ENCODE results near the gene WIF1.

Gene WIF1

GRCh38 chr12:65039301-65039700, 81.8 kb downstream of the WIF1 start:
- Histone ChIP-seq H3K4me1 (ENCODE audit: control insufficient read depth, insufficient read depth, low read length, unreplicated experiment) (no peaks in the 10 kb centered on the region), H3K36me3 (ENCODE audit: insufficient read depth, low read length) (no peaks in the 10 kb centered on the region), H3K4me3 (ENCODE audit: low read depth, low read length) (no peak overlapping the region), H2AFZ (ENCODE audit: low read length, unreplicated experiment) (no peak overlapping the region), H3K27ac (ENCODE audit: low read depth, low read length) (no peak overlapping the region), H3K79me2 (ENCODE audit: control insufficient read depth, insufficient read depth, low read length, unreplicated experiment) (no peaks in the 10 kb centered on the region), H3K27me3 (ENCODE audit: insufficient read depth, low read length) (peaks cover 65% of the 10 kb centered on the region)

DNA sequence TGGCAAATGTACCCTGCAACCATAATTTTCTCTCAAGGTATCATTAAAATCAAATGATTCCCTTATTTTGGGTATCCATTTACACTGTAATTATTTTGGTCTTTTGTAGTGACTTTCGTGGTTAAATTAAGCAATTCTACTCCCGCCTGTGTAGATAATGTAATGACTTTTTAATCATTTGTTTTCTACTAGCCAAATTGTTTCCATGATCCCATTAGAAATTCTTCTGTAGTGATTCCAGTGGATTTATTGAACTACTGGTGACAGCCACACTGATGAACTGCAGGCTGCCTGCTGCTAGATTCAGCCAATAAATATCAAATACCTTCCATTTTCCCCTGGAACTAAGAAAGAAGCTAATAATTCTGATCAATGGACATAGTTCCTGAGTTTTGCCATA, 96.0 kb downstream of the WIF1 start:
- H3K27me3 ChIP-seq (ENCODE audit: insufficient read depth, low read length): peaks cover 89% of the 10 kb centered on the region
- no peaks in the 10 kb centered on the region for H3K4me1 ChIP-seq (ENCODE audit: control insufficient read depth, insufficient read depth, low read length, unreplicated experiment)
- no peak overlapping the region for H3K4me3 ChIP-seq (ENCODE audit: low read depth, low read length)
- no peaks in the 10 kb centered on the region for H3K36me3 ChIP-seq (ENCODE audit: insufficient read depth, low read length)
- no peak overlapping the region for H3K27ac ChIP-seq (ENCODE audit: low read depth, low read length)
- no peaks in the 10 kb centered on the region for H3K79me2 ChIP-seq (ENCODE audit: control insufficient read depth, insufficient read depth, low read length, unreplicated experiment)
- no peak overlapping the region for H2AFZ ChIP-seq (ENCODE audit: low read length, unreplicated experiment)

DNA sequence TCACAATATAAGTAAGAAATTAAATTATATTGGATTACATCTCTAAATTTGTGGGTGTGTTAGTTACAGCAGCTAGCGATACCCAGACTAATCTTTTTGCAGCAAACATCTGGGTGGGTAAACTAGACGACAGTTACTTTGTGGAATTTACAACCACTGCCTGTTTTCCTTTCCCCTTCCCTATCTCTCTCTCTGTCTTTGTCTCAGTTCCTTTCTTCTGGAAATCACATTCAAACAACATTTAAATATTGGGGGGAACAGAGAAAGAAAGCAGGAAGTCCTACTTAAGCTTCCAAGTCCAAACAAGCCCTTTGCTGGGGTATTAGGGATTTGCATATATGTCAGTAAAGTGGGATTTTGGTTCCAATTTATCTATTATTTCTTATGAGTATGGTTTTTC, 97.6 kb downstream of the WIF1 start:
- Histone ChIP-seq H3K36me3 (ENCODE audit: insufficient read depth, low read length) (no peaks in the 10 kb centered on the region), H3K27me3 (ENCODE audit: insufficient read depth, low read length) (peaks cover 91% of the 10 kb centered on the region), H3K27ac (ENCODE audit: low read depth, low read length) (no peak overlapping the region), H3K4me3 (ENCODE audit: low read depth, low read length) (no peak overlapping the region), H3K79me2 (ENCODE audit: control insufficient read depth, insufficient read depth, low read length, unreplicated experiment) (no peaks in the 10 kb centered on the region), H2AFZ (ENCODE audit: low read length, unreplicated experiment) (no peak overlapping the region), H3K4me1 (ENCODE audit: control insufficient read depth, insufficient read depth, low read length, unreplicated experiment) (no peaks in the 10 kb centered on the region)

DNA sequence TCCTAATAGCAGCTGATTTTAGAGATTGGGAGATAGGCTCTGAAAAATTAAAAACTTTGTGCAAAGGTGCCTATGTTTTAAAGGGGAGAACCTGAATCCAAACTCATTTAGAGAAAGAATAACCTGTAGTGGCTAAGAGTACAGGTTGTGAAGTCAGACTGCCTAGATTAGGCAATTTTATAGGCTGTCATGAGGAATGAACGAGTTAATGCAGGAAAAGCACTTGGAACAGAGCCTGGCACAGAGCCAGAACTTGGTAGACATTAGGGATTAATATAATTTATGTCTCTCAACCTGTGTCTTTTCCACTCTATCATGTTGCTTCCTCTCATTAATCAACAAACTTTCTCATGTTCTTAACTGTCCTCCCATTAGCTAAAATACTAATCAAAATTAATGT, 98.1 kb downstream of the WIF1 start:
- no peaks in the 10 kb centered on the region for H3K79me2 ChIP-seq (ENCODE audit: control insufficient read depth, insufficient read depth, low read length, unreplicated experiment)
- no peak overlapping the region for H2AFZ ChIP-seq (ENCODE audit: low read length, unreplicated experiment)
- H3K27me3 ChIP-seq (ENCODE audit: insufficient read depth, low read length): peaks cover 93% of the 10 kb centered on the region
- no peak overlapping the region for H3K4me3 ChIP-seq (ENCODE audit: low read depth, low read length)
- H3K4me1 ChIP-seq (ENCODE audit: control insufficient read depth, insufficient read depth, low read length, unreplicated experiment): no peaks in the 10 kb centered on the region
- H3K36me3 ChIP-seq (ENCODE audit: insufficient read depth, low read length): no peaks in the 10 kb centered on the region
- no peak overlapping the region for H3K27ac ChIP-seq (ENCODE audit: low read depth, low read length)

GRCh38 chr12:65022421-65022820, 98.7 kb downstream of the WIF1 start:
- H3K27ac ChIP-seq (ENCODE audit: low read depth, low read length): no peak overlapping the region
- H3K79me2 ChIP-seq (ENCODE audit: control insufficient read depth, insufficient read depth, low read length, unreplicated experiment): no peaks in the 10 kb centered on the region
- H3K27me3 ChIP-seq (ENCODE audit: insufficient read depth, low read length): peaks cover 93% of the 10 kb centered on the region
- H2AFZ ChIP-seq (ENCODE audit: low read length, unreplicated experiment): no peak overlapping the region
- H3K4me3 ChIP-seq (ENCODE audit: low read depth, low read length): no peak overlapping the region
- no peaks in the 10 kb centered on the region for H3K4me1 ChIP-seq (ENCODE audit: control insufficient read depth, insufficient read depth, low read length, unreplicated experiment)
- no peaks in the 10 kb centered on the region for H3K36me3 ChIP-seq (ENCODE audit: insufficient read depth, low read length)

GRCh38 chr12:65019696-65020234, 101.3 kb downstream of the WIF1 start:
- H2AFZ ChIP-seq (ENCODE audit: low read length, unreplicated experiment): no peak overlapping the region
- no peak overlapping the region for H3K4me3 ChIP-seq (ENCODE audit: low read depth, low read length)
- no peaks in the 10 kb centered on the region for H3K36me3 ChIP-seq (ENCODE audit: insufficient read depth, low read length)
- no peaks in the 10 kb centered on the region for H3K79me2 ChIP-seq (ENCODE audit: control insufficient read depth, insufficient read depth, low read length, unreplicated experiment)
- H3K27ac ChIP-seq (ENCODE audit: low read depth, low read length): no peak overlapping the region
- no peaks in the 10 kb centered on the region for H3K4me1 ChIP-seq (ENCODE audit: control insufficient read depth, insufficient read depth, low read length, unreplicated experiment)
- peaks cover 95% of the 10 kb centered on the region for H3K27me3 ChIP-seq (ENCODE audit: insufficient read depth, low read length)

DNA sequence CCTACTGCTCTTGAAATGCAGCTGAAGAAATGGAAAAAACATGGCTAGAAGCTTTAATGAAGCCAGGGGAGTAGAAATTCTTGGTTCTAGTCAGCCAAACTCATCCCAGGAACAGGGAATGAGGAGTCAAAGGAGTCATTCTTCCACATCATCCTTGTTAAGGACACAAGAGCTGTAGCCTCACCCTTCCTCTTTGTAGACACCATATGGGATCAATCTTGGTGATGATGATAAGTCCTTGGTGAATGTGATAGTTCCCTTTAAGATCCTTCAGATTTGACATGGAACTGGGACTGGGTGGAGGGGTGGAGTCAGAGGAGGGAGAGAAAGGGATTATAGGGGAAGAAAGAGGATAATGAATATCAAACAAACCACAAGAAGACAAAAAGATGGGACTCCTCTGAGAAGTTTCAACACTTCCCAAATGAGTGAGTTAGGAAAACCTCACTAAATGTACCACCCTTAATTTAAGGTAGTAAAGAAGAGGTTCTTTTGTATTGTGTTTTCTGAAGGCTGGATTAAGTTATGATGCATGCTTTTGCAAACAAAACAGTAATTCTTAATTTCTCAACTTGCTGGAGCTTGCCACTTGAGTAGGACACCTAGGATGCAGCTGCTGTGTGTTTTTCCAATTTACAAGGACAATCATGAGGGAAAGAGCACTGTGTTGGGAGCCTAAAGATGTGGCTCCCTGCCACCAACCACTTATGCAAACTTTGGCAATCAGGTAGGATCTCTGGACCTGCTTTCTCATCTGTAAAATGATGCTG, 104.0 kb downstream of the WIF1 start:
- H3K79me2 ChIP-seq (ENCODE audit: control insufficient read depth, insufficient read depth, low read length, unreplicated experiment): no peaks in the 10 kb centered on the region

DNA sequence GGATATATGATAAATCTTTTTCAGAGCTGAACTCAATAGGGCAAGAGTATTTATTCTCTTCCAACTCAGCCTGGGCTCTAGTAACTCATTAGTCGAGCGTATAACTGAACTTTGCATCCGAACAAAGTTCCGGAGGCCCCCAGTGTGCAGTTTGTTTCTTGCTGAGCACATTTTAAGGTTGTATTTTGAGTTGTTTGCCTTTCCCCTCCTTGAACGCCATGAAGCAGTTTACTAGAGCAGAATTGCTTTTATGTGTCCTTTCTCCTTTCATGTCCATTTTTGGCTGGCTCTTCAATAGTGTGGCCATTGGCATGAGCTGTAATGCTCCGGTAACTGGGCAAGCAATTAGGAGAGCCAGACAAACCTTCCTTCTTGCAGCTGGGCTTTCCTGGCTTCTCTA, 105.3 kb downstream of the WIF1 start:
- Histone ChIP-seq H2AFZ (ENCODE audit: low read length, unreplicated experiment) (no peak overlapping the region), H3K27me3 (ENCODE audit: insufficient read depth, low read length) (peaks cover 96% of the 10 kb centered on the region), H3K4me3 (ENCODE audit: low read depth, low read length) (no peak overlapping the region), H3K79me2 (ENCODE audit: control insufficient read depth, insufficient read depth, low read length, unreplicated experiment) (no peaks in the 10 kb centered on the region), H3K4me1 (ENCODE audit: control insufficient read depth, insufficient read depth, low read length, unreplicated experiment) (no peaks in the 10 kb centered on the region), H3K27ac (ENCODE audit: low read depth, low read length) (no peak overlapping the region), H3K36me3 (ENCODE audit: insufficient read depth, low read length) (no peaks in the 10 kb centered on the region)

More for the DNA sequence above, 104.0 kb downstream of the WIF1 start:
- Histone ChIP-seq H3K27ac (ENCODE audit: low read depth, low read length) (no peak overlapping the region), H3K36me3 (ENCODE audit: insufficient read depth, low read length) (no peaks in the 10 kb centered on the region), H3K4me3 (ENCODE audit: low read depth, low read length) (no peak overlapping the region), H3K27me3 (ENCODE audit: insufficient read depth, low read length) (peaks cover 94% of the 10 kb centered on the region), H3K4me1 (ENCODE audit: control insufficient read depth, insufficient read depth, low read length, unreplicated experiment) (no peaks in the 10 kb centered on the region), H2AFZ (ENCODE audit: low read length, unreplicated experiment) (no peak overlapping the region)

- peaks cover 96% of the 10 kb centered on the region for H3K27me3 ChIP-seq (ENCODE audit: insufficient read depth, low read length)
- no peak overlapping the region for H3K27ac ChIP-seq (ENCODE audit: low read depth, low read length)
- H3K36me3 ChIP-seq (ENCODE audit: insufficient read depth, low read length): no peaks in the 10 kb centered on the region
- no peaks in the 10 kb centered on the region for H3K79me2 ChIP-seq (ENCODE audit: control insufficient read depth, insufficient read depth, low read length, unreplicated experiment)
- H2AFZ ChIP-seq (ENCODE audit: low read length, unreplicated experiment): no peak overlapping the region
- H3K4me1 ChIP-seq (ENCODE audit: control insufficient read depth, insufficient read depth, low read length, unreplicated experiment): no peaks in the 10 kb centered on the region
- no peak overlapping the region for H3K4me3 ChIP-seq (ENCODE audit: low read depth, low read length)
These were observed 106.4 kb downstream of the WIF1 start for GRCh38 chr12:65014504-65015271.

GRCh38 chr12:65010437-65010836, 110.7 kb downstream of the WIF1 start:
- peaks cover 99% of the 10 kb centered on the region for H3K27me3 ChIP-seq (ENCODE audit: insufficient read depth, low read length)
- H3K79me2 ChIP-seq (ENCODE audit: control insufficient read depth, insufficient read depth, low read length, unreplicated experiment): no peaks in the 10 kb centered on the region
- no peak overlapping the region for H3K27ac ChIP-seq (ENCODE audit: low read depth, low read length)
- no peak overlapping the region for H3K4me3 ChIP-seq (ENCODE audit: low read depth, low read length)
- no peaks in the 10 kb centered on the region for H3K36me3 ChIP-seq (ENCODE audit: insufficient read depth, low read length)
- H2AFZ ChIP-seq (ENCODE audit: low read length, unreplicated experiment): no peak overlapping the region
- no peaks in the 10 kb centered on the region for H3K4me1 ChIP-seq (ENCODE audit: control insufficient read depth, insufficient read depth, low read length, unreplicated experiment)

DNA sequence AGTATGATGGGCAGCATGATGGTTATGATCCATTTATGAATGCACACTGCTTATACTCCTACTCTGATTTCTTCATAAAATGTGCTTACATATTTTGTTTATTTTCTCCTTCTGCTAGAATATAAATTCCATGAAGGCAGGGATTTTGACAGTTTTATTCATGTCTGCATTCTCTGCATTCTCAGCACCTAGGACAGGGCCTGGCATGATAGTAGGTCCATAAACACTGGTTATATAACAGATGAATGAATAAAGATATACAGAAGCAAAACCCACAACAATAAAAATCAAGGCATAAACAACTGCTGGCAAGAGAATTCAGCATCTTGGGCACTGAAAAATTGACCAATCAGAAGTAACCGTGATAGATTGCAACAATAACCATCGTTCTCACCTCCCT, 115.4 kb downstream of the WIF1 start:
- no peak overlapping the region for H3K27ac ChIP-seq (ENCODE audit: low read depth, low read length)
- no peaks in the 10 kb centered on the region for H3K4me1 ChIP-seq (ENCODE audit: control insufficient read depth, insufficient read depth, low read length, unreplicated experiment)
- H2AFZ ChIP-seq (ENCODE audit: low read length, unreplicated experiment): no peak overlapping the region
- peaks cover 98% of the 10 kb centered on the region for H3K27me3 ChIP-seq (ENCODE audit: insufficient read depth, low read length)
- no peaks in the 10 kb centered on the region for H3K79me2 ChIP-seq (ENCODE audit: control insufficient read depth, insufficient read depth, low read length, unreplicated experiment)
- H3K4me3 ChIP-seq (ENCODE audit: low read depth, low read length): no peak overlapping the region
- H3K36me3 ChIP-seq (ENCODE audit: insufficient read depth, low read length): no peaks in the 10 kb centered on the region

All from ACC112 (cell line).